ENCODE results near the gene SBF2. TPM values are rescaled to one million over a fixed set of nuclear protein-coding genes. Genes with fewer than 3 reads are reported as not detected.

SBF2 gene
- total and polyA plus RNA-seq, 2 donors (not counting 1 experiment from before 2014, with no cell fraction given) = 5.6 to 17.7 TPM

DNA sequence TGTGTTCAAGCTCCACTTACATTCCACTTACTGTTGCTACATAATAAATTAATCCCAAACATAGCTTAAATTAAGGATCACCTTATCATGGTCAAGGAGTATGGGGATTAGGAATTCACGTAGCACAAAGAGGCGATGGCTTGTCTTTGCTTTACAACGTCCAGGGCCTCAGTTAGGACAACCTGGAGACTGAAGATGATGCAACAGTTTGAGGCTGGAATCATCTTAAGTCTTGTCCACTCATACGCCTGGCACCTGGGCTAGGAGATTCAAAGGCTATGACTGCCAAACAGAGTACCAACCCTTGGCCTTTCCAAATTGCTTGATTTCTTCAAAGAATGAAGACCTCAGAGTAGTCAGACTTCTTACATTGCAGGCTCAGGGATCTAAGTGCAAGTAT, 149.1 kb downstream of the SBF2 start:
- Histone ChIP-seq H3K36me3 (replicated peaks in 1 of 2; ENCODE audit: control extremely low read depth in 1 of 2, control insufficient read depth in 1 of 2, extremely low read depth in 1 of 2, insufficient read depth in 2 of 2, low read length in 1 of 2) (no peaks in the 10 kb centered on the region), H3K9me3 (ENCODE audit: control extremely low read depth in 1 of 3, control insufficient read depth in 2 of 3, insufficient read depth in 1 of 3, low read length in 2 of 3) (peaks cover 0 to 3% (median 0%) of the 10 kb centered on the region in 3 donors), H3K4me3 (ENCODE audit: control extremely low read depth in 1 of 5, extremely low read depth in 1 of 5, insufficient read depth in 1 of 5, low read depth in 2 of 5, low read length in 4 of 5) (no peak overlapping the region), H3K27me3 (replicated peaks in 1 of 4; ENCODE audit: control extremely low read depth in 1 of 4, control insufficient read depth in 3 of 4, insufficient read depth in 4 of 4, low read length in 3 of 4) (no peaks in the 10 kb centered on the region), H3K79me2 (ENCODE audit: control insufficient read depth, insufficient read depth, low read length) (no peaks in the 10 kb centered on the region), H2AFZ (ENCODE audit: insufficient read depth, low read depth, low read length, poor library complexity, severe bottlenecking) (no peak overlapping the region), H4K20me1 (ENCODE audit: control insufficient read depth, insufficient read depth, low read length, poor library complexity, severe bottlenecking) (no peaks in the 10 kb centered on the region), H3K27ac (ENCODE audit: low read length in 2 of 2) (no peak overlapping the region), H3K4me1 (ENCODE audit: control insufficient read depth in 2 of 2, insufficient read depth in 2 of 2, low read length in 2 of 2) (no peaks in the 10 kb centered on the region), H3K4me2 (replicated peaks; ENCODE audit: low read depth, low read length, poor library complexity, severe bottlenecking) (no peak overlapping the region), H3K9ac (ENCODE audit: low read length) (no peak overlapping the region)
- H3K27ac Mint-ChIP-seq = no peak overlapping the region
- no peaks in the 10 kb centered on the region for H3K4me1 Mint-ChIP-seq
- H3K4me3 Mint-ChIP-seq = no peak overlapping the region
- POLR2A ChIA-PET = no interaction called here
- intact Hi-C loops (cut with micrococcal nuclease) = no loop called here
- TF ChIP-seq EZH2 (IDR thresholded peaks at IDR 0.05; ENCODE audit: borderline replicate concordance, insufficient read depth, low read depth, low read length, poor library complexity, severe bottlenecking) = no peak
- TF ChIP-seq, protein P1, sequence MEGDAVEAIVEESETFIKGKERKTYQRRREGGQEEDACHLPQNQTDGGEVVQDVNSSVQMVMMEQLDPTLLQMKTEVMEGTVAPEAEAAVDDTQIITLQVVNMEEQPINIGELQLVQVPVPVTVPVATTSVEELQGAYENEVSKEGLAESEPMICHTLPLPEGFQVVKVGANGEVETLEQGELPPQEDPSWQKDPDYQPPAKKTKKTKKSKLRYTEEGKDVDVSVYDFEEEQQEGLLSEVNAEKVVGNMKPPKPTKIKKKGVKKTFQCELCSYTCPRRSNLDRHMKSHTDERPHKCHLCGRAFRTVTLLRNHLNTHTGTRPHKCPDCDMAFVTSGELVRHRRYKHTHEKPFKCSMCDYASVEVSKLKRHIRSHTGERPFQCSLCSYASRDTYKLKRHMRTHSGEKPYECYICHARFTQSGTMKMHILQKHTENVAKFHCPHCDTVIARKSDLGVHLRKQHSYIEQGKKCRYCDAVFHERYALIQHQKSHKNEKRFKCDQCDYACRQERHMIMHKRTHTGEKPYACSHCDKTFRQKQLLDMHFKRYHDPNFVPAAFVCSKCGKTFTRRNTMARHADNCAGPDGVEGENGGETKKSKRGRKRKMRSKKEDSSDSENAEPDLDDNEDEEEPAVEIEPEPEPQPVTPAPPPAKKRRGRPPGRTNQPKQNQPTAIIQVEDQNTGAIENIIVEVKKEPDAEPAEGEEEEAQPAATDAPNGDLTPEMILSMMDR (IDR thresholded peaks at IDR 0.05) = no peak
- DNase-seq = no peak
- no peaks in the 10 kb centered on the region for H3K27me3 Mint-ChIP-seq
- peaks cover 6% of the 10 kb centered on the region for H3K9me3 Mint-ChIP-seq (ENCODE audit: insufficient read depth)
- CTCF ChIA-PET = no interaction called here
- no peak for ATAC-seq (ENCODE audit: low read depth)
- 94% methylated on average over 4 of the region's 4 CpGs for WGBS (ENCODE audit: insufficient coverage)

DNA sequence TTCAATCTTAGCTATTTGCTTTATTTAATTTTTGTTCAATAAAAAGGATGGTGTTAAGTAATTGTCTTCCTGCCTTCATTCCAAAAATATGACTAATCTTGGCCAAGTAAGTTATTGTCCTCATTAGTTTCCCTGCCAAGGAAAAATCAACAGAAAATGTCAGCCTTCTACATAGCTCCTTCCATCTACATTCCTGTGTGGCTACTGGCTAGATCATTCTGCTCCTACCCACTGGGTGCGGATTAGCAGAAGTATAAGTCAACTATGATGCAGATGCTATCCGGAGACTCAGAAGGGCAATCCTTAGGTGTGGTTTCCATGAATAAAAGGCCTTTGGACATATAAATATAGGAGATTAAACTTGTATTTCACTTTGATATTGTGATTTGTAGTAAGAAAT, 154.4 kb downstream of the SBF2 start:
- no peaks in the 10 kb centered on the region for H3K79me2 ChIP-seq (ENCODE audit: control insufficient read depth, insufficient read depth, low read length)
- Mint-ChIP-seq H3K27ac (no peak overlapping the region), H3K9me3 (ENCODE audit: insufficient read depth) (peaks cover 6% of the 10 kb centered on the region), H3K27me3 (no peaks in the 10 kb centered on the region), H3K4me1 (no peaks in the 10 kb centered on the region), H3K4me3 (no peak overlapping the region)
- ATAC-seq (ENCODE audit: low read depth) (no peak), DNase-seq (no peak)
- H2AFZ ChIP-seq (ENCODE audit: insufficient read depth, low read depth, low read length, poor library complexity, severe bottlenecking) = no peak overlapping the region
- H3K4me1 ChIP-seq (ENCODE audit: control insufficient read depth in 2 of 2, insufficient read depth in 2 of 2, low read length in 2 of 2) = no peaks in the 10 kb centered on the region
- no peaks in the 10 kb centered on the region for H3K36me3 ChIP-seq (replicated peaks in 1 of 2; ENCODE audit: control extremely low read depth in 1 of 2, control insufficient read depth in 1 of 2, extremely low read depth in 1 of 2, insufficient read depth in 2 of 2, low read length in 1 of 2)
- WGBS (ENCODE audit: insufficient coverage) = 100% methylated on average over 2 of the region's 2 CpGs
- intact Hi-C loops (cut with micrococcal nuclease) = no loop called here
- H3K9ac ChIP-seq (ENCODE audit: low read length) = no peak overlapping the region
- ChIA-PET CTCF (no interaction called here), POLR2A (no interaction called here)
- H3K4me3 ChIP-seq (ENCODE audit: control extremely low read depth in 1 of 5, extremely low read depth in 1 of 5, insufficient read depth in 1 of 5, low read depth in 2 of 5, low read length in 4 of 5) = no peak overlapping the region
- no peaks in the 10 kb centered on the region for H4K20me1 ChIP-seq (ENCODE audit: control insufficient read depth, insufficient read depth, low read length, poor library complexity, severe bottlenecking)
- no peak for TF ChIP-seq EZH2 (IDR thresholded peaks at IDR 0.05; ENCODE audit: borderline replicate concordance, insufficient read depth, low read depth, low read length, poor library complexity, severe bottlenecking)
- TF ChIP-seq, protein P1 (IDR thresholded peaks at IDR 0.05) = no peak
- H3K27me3 ChIP-seq (replicated peaks in 1 of 4; ENCODE audit: control extremely low read depth in 1 of 4, control insufficient read depth in 3 of 4, insufficient read depth in 4 of 4, low read length in 3 of 4) = no peaks in the 10 kb centered on the region
- no peak overlapping the region for H3K27ac ChIP-seq (ENCODE audit: low read length in 2 of 2)
- H3K4me2 ChIP-seq (replicated peaks; ENCODE audit: low read depth, low read length, poor library complexity, severe bottlenecking) = no peak overlapping the region
- peaks cover 0 to 6% (median 0%) of the 10 kb centered on the region in 3 donors for H3K9me3 ChIP-seq (ENCODE audit: control extremely low read depth in 1 of 3, control insufficient read depth in 2 of 3, insufficient read depth in 1 of 3, low read length in 2 of 3)

Measured in B cell (primary cell).